Skin epidermis (tissue), 12 donors: Measurements from ENCODE around the gene PAOX.
"Not testable (repeated sequence)": the region's sequence is repeated elsewhere in the genome, so short reads cannot be mapped to it uniquely, and the experiment has no call there.

Source experiments
- H3K27ac ChIP-seq, 21 experiments: fragments of 200-600 bp; sonication (generic) in 11 of 21; one replicate each; pipeline ENCODE4 v1.5.0; 2020; ENCODE audit warnings: mild to moderate bottlenecking in 3 of 21, inconsistent platforms in 2 of 21, moderate library complexity in 2 of 21
- H3K4me3 ChIP-seq, 7 experiments: fragments of 200-600 bp; sonication (generic) in 2 of 7; one replicate each; pipeline ENCODE4 v1.5.0; 2020; ENCODE audit warnings: inconsistent platforms in 2 of 7, mild to moderate bottlenecking in 2 of 7, moderate library complexity in 1 of 7

The PAOX gene

DNA sequence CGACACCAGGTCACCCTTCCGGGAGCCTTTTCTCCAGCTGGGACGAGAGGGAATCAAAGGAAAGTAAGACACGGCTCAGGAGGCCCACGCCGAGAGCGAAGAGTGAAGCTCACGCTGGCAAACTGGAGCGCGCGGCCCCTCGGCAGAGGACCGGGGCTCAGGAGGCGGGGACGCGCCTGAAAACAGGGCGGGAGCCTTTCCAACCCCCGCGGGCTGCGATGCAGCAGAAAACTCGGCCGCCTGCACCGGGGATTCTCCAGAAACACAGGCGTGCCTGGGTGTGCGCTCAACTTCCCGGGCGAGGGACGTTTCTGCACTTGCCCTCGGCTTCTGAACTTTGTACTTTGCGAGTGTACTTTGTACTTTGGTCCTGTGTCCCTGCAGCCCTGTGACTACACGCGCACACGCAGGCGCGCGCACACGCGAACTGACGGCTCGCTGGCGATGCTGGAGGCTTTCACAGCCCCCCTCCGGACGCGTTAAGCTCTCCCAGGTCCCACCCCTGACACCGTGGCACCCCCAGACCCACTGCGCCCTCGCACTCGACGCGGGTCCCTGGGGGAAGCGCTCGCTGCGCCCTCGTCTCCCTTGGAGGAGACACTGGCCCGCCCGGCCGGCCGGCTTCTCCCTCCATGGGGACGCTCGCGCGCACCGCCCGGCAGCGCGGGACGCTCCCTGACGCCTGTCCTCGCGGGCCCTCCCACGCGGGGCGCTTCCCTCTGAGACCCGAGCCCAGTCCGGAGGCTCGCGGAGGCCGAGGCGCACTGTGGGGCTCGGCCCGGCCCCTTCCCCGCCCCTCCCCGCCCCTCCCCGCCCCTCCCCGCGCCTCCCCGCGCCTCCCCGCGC, 588 bp upstream of the PAOX start:
- Histone ChIP-seq H3K4me3 (peak overlapping the region; percentile 73 to 96 (median 81)), H3K27ac (peak overlapping the region in 20 of 21 experiments; percentile 37 to 95 (median 79))

DNA sequence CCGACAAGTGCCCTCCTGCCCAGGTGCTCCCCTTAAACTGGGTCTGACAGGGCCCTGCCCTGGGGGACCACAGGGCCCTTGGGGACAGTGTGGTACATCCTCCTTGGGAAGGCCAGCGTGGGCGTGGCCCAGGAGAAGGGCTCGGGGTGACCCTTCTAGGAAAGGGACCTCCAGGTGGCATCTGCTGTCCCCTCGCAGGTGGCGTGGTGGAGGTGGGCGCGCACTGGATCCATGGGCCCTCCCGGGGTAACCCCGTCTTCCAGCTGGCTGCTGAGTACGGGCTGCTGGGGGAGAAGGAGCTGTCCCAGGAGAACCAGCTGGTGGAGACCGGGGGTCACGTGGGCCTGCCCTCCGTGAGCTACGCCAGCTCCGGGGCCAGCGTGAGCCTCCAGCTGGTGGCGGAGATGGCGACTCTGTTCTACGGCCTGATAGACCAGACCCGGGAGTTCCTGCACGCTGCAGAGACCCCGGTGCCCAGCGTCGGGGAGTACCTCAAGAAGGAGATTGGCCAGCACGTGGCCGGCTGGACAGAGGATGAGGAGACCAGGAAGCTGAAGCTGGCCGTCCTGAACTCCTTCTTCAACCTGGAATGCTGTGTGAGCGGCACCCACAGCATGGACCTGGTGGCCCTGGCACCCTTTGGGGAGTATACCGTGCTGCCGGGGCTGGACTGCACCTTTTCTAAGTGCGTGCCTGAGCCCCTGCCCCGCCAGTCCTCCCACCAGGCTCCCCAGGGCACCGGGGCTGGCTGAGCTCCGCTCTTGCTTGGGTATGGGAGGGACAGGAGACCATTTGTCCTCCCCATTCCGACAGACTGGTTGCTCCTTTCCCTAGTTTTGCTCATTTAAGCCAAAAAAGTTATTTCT, 972 bp downstream of the PAOX start:
- H3K27ac ChIP-seq: peak overlapping the region in 19 of 21 experiments; percentile 49 to 87 (median 79)
- peak overlapping the region; percentile 73 to 96 (median 81) for H3K4me3 ChIP-seq

DNA sequence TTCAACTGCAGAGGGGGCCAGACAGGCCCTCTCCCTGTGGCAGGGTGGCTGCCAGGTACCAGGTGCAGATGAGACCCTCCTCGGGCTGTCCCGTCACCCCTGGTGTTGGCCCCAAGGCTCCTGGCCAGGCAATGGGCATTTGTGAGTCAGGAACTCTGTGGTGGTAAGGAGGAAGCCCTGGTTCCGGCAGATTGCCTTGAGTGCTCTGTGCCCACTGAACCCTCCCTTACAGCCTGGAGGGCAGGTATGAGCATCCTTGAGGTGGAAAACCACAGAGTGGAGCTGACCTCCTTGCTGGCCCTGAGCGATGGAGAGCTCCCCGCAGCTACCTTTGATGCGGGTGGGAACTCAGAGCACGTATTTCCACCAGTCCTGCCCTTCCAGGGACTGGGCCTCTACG, 2.0 kb downstream of the PAOX start:
- Histone ChIP-seq H3K4me3 (no peak overlapping the region), H3K27ac (no peak overlapping the region)

DNA sequence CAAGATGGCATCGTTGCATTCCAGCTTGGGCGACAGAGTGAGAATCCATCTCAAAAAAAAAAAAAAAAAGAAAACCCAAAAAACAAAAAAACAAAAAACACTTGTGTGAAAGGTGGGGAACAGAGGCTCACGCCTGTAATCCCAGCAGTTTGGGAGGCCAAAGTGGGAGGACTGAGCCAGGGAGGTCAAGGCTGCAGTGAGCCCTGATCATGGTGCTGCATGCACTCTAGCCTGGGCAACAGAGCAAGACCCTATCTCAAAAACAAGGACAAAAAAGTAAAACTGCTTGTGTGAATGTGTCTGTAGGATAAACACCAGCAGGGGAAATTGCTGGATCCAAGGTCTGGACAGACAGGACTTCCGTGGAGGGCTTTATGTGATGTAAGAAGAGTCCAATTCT, 4.5 kb downstream of the PAOX start:
- Histone ChIP-seq H3K4me3 (no peak overlapping the region), H3K27ac (no peak overlapping the region)

DNA sequence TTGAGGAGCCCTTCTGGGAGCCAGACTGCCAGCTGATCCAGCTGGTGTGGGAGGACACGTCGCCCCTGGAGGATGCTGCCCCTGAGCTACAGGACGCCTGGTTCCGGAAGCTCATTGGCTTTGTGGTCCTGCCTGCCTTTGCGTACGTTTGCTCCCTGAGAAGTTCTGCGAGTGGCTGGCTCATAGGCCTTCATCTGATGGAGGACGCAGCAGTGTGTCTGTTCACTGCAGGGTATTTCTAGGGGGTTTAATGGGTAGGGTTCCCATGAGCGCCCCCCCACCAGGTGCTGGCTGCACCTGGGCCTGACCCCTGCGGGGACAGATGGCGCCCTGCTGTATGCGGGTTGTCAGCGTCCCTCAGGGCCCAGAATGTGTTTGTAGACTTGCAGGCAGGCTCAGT, 5.0 kb downstream of the PAOX start:
- no peak overlapping the region for H3K27ac ChIP-seq
- H3K4me3 ChIP-seq: no peak overlapping the region

DNA sequence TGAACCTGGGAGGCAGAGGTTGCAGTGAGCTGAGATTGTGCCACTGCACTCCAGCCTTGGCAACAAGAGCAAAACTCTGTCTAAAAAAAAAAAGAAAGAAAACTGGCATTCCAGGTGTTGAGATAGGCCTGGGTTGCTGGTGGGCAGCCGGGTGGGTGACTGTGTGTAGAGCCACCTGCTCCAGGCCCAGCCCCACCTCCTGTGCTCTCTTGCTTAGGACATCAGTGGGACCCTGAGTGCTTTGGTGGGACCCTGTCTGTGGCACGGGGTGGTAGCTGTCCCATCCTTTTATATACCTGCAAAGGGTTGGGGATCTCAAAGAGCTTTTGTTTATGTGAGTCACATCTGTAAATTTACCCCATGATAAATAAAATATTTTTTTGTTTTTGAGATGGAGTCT, 6.2 kb downstream of the PAOX start:
- Histone ChIP-seq H3K4me3 (no peak overlapping the region), H3K27ac (no peak overlapping the region)

DNA sequence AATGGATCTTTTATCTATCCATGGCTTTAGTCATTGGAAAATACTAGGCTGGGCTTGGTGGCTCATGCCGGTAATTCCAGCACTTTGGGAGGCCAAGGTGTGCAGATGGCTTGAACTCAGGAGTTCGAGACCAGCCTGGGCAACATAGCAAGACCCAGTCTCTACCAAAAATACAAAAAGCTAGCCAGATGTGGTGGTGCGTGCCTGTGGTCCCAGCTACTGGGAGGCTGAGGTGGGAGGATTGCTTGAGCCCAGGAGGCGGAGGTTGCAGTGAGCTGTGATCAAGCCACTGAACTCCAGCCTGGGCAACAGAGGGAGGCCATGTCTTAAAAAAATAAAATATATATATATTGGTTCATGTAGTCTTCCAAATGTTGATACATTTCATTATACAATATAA, 7.9 kb downstream of the PAOX start:
- H3K27ac ChIP-seq, H3K4me3 ChIP-seq: not testable (repeated sequence)

DNA sequence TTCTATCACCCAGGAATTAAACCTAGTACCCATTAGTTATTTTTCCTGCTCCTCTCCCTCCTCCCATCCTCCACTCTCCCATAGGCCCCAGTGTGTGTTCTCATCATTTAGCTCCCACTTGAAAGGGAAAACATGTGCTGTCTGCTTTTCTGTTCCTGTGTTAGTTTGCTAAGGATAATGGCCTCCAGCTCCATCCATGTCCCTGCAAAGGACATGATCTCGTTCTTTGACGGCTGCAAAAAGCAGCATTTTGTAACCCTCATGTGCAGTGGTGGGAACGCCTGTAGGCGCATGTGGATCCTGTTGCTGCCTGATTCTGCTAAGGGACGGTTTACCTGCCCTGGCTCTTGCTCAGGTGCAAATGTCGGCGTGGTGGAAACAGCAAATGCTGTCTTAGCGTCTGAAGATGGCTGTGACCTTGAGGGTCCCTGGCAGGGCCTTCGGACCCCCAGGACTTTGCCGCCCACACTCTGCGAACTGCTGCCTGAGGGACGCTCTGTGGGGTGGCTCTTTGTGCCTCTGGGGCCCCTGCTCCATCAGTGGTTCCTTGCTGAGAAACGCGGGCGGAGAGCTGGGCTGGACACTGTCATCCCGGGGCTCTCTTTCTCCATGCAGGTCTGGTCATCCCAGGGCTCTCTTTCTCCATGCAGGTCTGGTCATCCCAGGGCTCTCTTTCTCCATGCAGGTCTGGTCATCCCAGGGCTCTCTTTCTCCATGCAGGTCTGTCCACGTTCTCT, 9.3 kb downstream of the PAOX start:
- Histone ChIP-seq H3K4me3 (peak overlapping the region in 1 of 7 experiments; percentile 11), H3K27ac (peak overlapping the region in 11 of 21 experiments; percentile 2 to 97 (median 80))

DNA sequence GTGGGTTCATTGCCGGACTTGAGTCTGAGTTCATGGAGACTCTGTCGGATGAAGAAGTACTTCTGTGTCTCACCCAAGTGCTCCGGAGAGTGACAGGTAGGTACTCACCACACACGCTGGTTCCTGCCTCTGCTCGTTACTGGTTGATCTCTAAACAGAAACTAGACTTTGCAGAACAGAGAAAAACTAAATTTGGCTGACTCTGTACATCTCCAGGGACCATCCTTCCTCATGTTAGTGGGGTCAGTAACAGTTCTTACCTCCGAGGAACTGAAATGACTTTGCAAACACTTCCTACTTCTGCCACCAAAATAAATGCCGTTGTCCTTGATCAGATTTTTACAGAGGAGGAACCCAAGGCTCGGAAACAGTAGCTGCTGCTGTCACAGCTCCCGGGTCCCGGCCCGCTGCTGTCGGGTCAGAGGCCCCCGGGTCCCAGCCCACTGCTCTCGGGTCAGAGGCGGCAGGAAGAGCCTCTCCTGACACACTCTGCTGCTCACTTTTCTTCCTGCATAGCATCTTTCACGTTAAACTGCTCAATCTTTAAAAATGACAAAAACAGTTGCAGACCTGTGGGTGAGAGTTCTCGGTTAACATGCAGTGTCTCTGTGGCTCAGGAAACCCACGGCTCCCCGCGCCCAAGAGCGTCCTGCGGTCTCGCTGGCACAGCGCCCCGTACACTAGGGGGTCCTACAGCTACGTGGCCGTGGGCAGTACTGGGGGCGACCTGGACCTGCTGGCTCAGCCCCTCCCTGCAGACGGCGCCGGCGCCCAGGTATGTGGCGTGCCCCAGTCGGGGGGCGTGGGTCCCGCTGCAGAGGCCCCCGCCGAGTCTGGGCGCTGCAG, 10.1 kb downstream of the PAOX start:
- peak overlapping the region in 5 of 7 experiments; percentile 1 to 27 (median 8) for H3K4me3 ChIP-seq
- peak overlapping the region in 16 of 21 experiments; percentile 7 to 97 (median 74) for H3K27ac ChIP-seq

DNA sequence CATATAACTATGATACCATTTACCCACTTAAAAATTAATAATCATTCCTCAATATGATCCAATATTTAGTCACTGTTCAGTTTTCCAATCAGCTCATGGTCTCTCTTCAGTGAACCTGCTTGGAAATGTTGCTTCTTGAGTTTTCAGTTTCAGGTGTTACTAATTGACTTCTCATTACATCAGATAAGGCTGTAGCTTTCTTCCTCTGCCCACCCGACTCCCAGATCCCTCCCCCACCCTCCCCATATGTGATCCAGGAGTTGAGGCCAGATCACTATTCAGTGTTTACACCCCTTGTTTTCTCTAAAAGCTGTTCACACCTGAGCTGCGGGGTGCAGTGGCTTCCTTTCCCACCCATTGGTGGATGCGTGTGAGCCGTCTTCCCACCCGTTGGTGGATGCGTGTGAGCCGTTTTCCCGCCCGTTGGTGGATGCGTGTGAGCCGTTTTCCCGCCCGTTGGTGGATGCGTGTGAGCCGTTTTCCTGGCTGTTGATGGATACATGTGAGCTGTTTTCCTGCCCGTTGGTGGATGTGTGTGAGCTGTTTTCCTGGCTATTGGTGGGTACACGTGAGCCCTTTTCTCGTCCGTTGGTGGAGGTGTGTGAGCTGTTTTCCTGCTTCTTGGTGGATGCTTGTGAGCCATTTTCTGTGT, 11.7 kb downstream of the PAOX start:
- Histone ChIP-seq H3K4me3 (no peak overlapping the region), H3K27ac (peak overlapping the region in 11 of 21 experiments; percentile 14 to 97 (median 71))

DNA sequence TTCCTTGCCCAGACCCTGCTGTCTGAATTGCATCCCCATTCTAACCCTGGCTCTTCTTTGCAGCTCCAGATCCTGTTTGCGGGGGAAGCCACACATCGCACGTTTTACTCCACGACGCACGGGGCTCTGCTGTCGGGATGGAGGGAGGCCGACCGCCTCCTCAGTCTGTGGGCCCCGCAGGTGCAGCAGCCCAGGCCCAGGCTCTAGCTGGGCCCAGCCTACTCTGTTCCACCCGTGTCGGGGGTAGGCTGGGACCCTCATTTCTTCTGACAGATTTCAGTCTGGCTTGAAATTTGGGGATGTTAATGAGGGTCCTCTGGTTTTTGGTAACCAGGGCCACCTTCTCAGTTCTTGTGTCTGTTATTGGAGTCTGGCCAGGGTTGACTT, 12.2 kb downstream of the PAOX start:
- Histone ChIP-seq H3K27ac (peak overlapping the region in 8 of 21 experiments; percentile 4 to 97 (median 46)), H3K4me3 (no peak overlapping the region)

DNA sequence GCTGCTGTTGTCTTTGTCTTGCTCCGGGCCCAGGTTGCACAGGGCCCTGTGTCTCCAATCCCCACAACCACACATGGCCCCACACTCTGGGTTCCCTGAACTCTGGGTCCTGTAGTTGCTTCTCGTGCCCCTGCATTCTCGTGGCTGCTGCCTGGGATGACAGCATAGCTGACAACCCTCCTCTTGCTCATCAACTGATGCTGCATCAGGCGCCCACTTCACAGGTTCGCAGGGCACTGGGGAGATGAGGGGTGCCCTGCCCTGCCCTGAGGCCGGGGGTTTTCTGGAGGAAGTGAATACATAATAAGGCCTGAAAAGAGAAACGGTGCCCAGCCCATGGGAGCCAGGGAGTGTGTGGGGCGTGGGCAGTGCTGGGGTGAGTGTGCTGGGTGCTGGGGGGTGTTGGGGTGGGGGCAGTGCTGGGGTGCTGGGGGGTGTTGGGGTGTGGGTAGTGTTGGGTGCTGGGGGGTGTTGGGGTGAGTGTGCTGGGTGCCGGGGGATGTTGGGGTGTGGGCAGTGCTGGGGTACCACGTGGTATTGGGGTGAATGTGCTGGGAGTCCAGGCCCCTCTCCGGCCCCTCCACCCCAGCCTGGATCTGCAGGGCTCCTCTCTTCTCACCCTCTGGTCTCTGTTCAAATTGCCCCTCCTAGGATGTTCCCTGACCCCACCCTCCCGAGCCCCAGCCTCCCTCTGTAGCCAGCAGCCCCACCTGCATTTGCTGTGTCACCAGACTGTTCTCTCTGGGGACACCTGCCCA, 12.9 kb downstream of the PAOX start:
- Histone ChIP-seq H3K4me3 (no peak overlapping the region), H3K27ac (peak overlapping the region in 6 of 21 experiments; percentile 5 to 97 (median 34))

DNA sequence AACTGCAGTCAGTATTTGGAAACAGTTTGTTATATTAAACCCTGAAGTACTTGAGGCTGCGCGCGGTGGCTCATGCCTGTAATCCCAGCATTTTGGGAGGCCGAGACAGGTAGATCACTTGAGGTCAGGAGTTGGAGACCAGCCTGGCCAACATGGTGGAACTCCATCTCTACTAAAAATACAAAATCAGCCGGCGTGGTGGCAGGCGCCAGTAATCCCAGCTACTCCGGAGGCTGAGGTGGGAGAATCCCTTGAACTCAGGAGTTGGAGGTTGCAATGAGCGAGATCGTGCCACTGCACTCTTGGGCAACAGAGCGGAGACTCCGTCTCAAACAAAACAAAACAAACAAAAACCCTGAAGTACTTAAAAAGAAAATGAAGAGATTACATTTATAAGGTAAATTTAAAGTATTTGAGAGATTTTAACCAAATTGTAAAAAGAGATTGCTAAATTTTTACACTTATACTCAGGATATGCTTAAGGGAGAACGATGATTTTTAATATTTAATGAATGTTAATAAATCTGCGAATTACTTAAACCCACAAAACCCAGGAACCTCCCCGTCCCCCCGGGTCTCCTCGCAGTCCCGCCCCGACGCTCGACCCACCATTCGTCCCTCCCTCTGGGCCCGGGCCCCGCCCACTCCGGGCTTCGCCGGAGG, 14.5 kb downstream of the PAOX start:
- Histone ChIP-seq H3K27ac (peak overlapping the region in 16 of 21 experiments; percentile 25 to 96 (median 90)), H3K4me3 (peak overlapping the region; percentile 59 to 99 (median 90))

DNA sequence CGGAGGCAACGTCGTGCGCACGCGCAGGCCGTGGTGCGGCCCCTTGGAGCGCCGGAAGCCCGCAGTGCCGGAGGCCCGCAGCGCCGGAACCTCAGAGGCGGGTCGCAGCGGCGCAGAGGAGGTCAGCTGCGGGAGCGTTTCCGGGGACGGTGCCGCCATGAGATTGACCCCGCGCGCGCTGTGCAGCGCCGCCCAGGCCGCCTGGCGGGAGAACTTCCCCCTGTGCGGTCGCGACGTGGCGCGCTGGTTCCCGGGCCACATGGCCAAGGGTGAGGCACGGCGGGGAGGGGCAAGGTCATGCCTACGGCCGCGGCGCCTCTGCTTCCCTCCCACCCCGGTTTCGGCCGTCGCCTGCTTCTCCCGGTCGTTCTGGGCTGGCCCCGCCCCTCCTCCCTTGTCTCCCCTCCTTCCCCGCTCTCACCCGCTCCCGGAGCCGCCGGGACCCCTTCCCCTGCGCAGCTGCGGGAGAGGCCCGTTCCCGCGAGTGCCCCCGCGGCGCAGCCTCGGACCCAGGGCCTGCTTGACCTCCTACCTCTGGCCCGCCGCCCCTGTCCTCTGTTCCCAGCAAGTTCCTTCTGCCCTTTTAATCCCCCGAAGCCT, 15.1 kb downstream of the PAOX start, which contains the start of gene MTG1:
Gene MTG1 (plus strand): TSS at position 94 of the 600 bp plus-strand sequence. CDS start 64 bp downstream, at position 158.
- peak within 1 kb of the TSS; percentile 59 to 99 (median 90) for H3K4me3 ChIP-seq
- H3K27ac ChIP-seq: peak within 1 kb of the TSS; percentile 63 to 97 (median 91)

DNA sequence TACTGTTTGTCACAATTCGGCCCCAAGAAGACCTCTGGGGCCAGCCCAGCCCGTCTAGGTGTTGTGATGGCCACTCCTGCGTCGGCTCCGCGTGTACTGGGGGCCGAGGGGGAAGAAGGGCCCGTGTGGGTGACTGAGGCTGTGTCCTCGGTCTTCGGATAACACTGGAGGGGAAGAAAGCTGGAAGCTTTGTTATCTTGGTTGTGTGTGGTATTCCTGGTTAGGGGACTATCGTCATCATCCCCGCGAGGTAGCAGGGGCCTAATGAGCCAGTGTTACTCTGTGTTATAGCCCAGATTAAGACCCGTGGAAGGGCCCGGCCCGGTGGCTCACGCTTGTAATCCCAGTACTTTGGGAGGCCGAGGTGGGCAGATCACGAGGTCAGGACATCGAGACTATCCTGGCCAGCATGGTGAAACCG, 15.7 kb downstream of the PAOX start:
- peak overlapping the region; percentile 63 to 96 (median 91) for H3K27ac ChIP-seq
- H3K4me3 ChIP-seq: peak overlapping the region; percentile 59 to 99 (median 90)

DNA sequence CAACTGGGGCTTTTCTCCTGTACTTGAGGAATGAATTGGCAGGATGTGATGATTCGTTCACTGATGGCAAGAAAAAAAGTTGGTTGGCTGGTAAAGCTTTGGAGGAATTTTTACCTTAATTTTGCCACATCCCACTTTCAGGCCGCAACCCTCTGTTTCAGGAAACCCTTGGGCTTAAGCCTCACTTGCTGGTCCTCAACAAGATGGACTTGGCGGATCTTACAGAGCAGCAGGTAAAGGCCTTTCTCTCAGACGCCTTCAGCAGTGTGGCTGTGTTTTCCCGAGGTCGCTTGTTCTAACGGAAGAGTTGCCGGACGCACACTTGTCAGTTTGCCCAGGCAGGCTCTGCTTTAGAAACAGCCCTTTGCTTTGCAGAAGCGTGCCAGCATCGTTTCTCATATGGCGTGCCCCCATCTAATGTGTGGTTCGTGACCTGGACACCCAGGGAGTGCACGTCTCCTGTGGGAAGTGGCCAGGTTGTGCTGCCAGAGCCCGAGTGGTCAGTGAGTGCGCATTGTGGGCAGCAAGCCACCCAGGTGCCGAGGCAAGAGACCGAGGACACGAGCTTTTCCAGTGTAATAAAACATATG, 17.1 kb downstream of the PAOX start:
- H3K4me3 ChIP-seq: no peak overlapping the region

More for the DNA sequence above, 17.1 kb downstream of the PAOX start:
- no peak overlapping the region for H3K27ac ChIP-seq
